Measurements from ENCODE around the gene TCL1B.

GRCh38 chr14:95703341-95703740, 17.1 kb downstream of the TCL1B start:
- no peak for TF ChIP-seq CTCF (IDR thresholded peaks at IDR 0.05)
- TF ChIP-seq POLR2A (IDR thresholded peaks at IDR 0.05; ENCODE audit: low read depth): no peak
